ENCODE data around the gene SOX8. TPM values are rescaled to one million over a fixed set of nuclear protein-coding genes. Genes with fewer than 3 reads are reported as not detected.

Gene SOX8
- total RNA-seq, 1 experiment from 2014 or later = 1.2 TPM

DNA sequence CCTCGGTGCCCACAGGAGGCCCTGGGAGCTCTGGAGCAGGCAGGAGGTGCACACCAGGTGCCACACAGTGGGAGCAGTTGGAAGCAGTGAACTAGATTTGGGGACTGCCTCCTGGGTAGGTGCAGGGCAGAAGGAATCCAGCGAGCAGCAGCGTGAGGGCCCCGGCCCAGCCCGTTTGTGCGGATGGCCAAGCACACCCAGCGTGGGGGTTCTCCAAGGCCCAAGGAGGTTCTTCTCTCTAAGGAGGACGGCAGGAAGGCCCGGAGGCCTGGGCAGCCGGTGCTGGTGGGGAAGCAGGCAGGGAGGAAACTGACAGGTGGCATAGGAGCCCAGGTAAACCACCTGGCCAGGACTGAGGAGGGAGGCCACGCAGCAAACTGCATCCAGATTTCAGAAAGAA, 17.0 kb downstream of the SOX8 start:
- POLR2A ChIA-PET = no interaction called here
- intact Hi-C loops (cut with micrococcal nuclease; ENCODE audit: unreplicated experiment) = no loop called here
- Histone ChIP-seq H3K4me1 (peaks cover 10% of the 10 kb centered on the region; the same call in 1 of the 2 replicates), H3K4me3 (ENCODE audit: low read depth, low read length) (no peak overlapping the region), H3K9me3 (no peaks in the 10 kb centered on the region), H3K36me3 (ENCODE audit: control insufficient read depth, insufficient read depth, low read length) (no peaks in the 10 kb centered on the region), H3K27me3 (replicated peaks; ENCODE audit: control insufficient read depth, insufficient read depth, low read length) (no peaks in the 10 kb centered on the region)
- BruUV-seq (replicated peaks) = no TSS peak
- no peaks in the 10 kb centered on the region for H3K27me3 Mint-ChIP-seq (ENCODE audit: insufficient read depth, unreplicated experiment)
- CTCF ChIA-PET = interaction anchor here (1.0 kb wide), 1 partner anchor 57 kb away, joined by 3 read pairs; no protein-coding TSS in a partner anchor
- no peaks in the 10 kb centered on the region for H3K4me1 Mint-ChIP-seq (ENCODE audit: low read depth, unreplicated experiment)
- TF ChIP-seq CTCF (IDR thresholded peaks at IDR 0.05; ENCODE audit: insufficient read depth in 1 of 2, low read depth in 1 of 2, low read length in 1 of 2, severe bottlenecking in 1 of 2, unreplicated experiment in 1 of 2) = no peak
- no peak overlapping the region for H3K4me3 Mint-ChIP-seq (ENCODE audit: unreplicated experiment)
- no peaks in the 10 kb centered on the region for H3K9me3 Mint-ChIP-seq (ENCODE audit: unreplicated experiment)
- H3K36me3 Mint-ChIP-seq (ENCODE audit: insufficient read depth, unreplicated experiment) = no peaks in the 10 kb centered on the region
- no peak for DNase-seq
- H3K27ac Mint-ChIP-seq (ENCODE audit: unreplicated experiment) = no peak overlapping the region

GRCh38 chr16:999677-1000076, 18.1 kb downstream of the SOX8 start:
- intact Hi-C loops (cut with micrococcal nuclease; ENCODE audit: unreplicated experiment) = no loop called here
- DNase-seq = no peak
- H3K27ac Mint-ChIP-seq (ENCODE audit: unreplicated experiment) = no peak overlapping the region
- no TSS peak for BruUV-seq (replicated peaks)
- CTCF ChIA-PET = interaction anchor here (0.6 to 0.7 kb wide), 2 partner anchors 106 to 187 kb away, joined by 3 read pairs; no protein-coding TSS in a partner anchor
- Histone ChIP-seq H3K9me3 (no peaks in the 10 kb centered on the region), H3K27me3 (replicated peaks; ENCODE audit: control insufficient read depth, insufficient read depth, low read length) (no peaks in the 10 kb centered on the region), H3K4me1 (peaks cover 10% of the 10 kb centered on the region; the same call in 1 of the 2 replicates), H3K4me3 (ENCODE audit: low read depth, low read length) (no peak overlapping the region), H3K36me3 (ENCODE audit: control insufficient read depth, insufficient read depth, low read length) (no peaks in the 10 kb centered on the region)
- no peaks in the 10 kb centered on the region for H3K27me3 Mint-ChIP-seq (ENCODE audit: insufficient read depth, unreplicated experiment)
- H3K9me3 Mint-ChIP-seq (ENCODE audit: unreplicated experiment) = no peaks in the 10 kb centered on the region
- H3K36me3 Mint-ChIP-seq (ENCODE audit: insufficient read depth, unreplicated experiment) = no peaks in the 10 kb centered on the region
- no peaks in the 10 kb centered on the region for H3K4me1 Mint-ChIP-seq (ENCODE audit: low read depth, unreplicated experiment)
- H3K4me3 Mint-ChIP-seq (ENCODE audit: unreplicated experiment) = no peak overlapping the region
- TF ChIP-seq CTCF (IDR thresholded peaks at IDR 0.05; ENCODE audit: insufficient read depth in 1 of 2, low read depth in 1 of 2, low read length in 1 of 2, severe bottlenecking in 1 of 2, unreplicated experiment in 1 of 2) = no peak
- POLR2A ChIA-PET = no interaction called here

- no peak overlapping the region for H3K27ac Mint-ChIP-seq (ENCODE audit: unreplicated experiment)
- no peaks in the 10 kb centered on the region for H3K4me1 Mint-ChIP-seq (ENCODE audit: low read depth, unreplicated experiment)
- Histone ChIP-seq H3K4me3 (ENCODE audit: low read depth, low read length) (no peak overlapping the region), H3K9me3 (no peaks in the 10 kb centered on the region), H3K27me3 (replicated peaks; ENCODE audit: control insufficient read depth, insufficient read depth, low read length) (no peaks in the 10 kb centered on the region), H3K4me1 (peaks cover 10% of the 10 kb centered on the region; the same call in 1 of the 2 replicates), H3K36me3 (ENCODE audit: control insufficient read depth, insufficient read depth, low read length) (no peaks in the 10 kb centered on the region)
- intact Hi-C loops (cut with micrococcal nuclease; ENCODE audit: unreplicated experiment) = no loop called here
- H3K36me3 Mint-ChIP-seq (ENCODE audit: insufficient read depth, unreplicated experiment) = no peaks in the 10 kb centered on the region
- H3K27me3 Mint-ChIP-seq (ENCODE audit: insufficient read depth, unreplicated experiment) = no peaks in the 10 kb centered on the region
- no peak for DNase-seq
- ChIA-PET CTCF (interaction anchor here (0.6 to 0.7 kb wide), 2 partner anchors 105 to 608 kb away, joined by 3 read pairs; no protein-coding TSS in a partner anchor), POLR2A (no interaction called here)
- no peaks in the 10 kb centered on the region for H3K9me3 Mint-ChIP-seq (ENCODE audit: unreplicated experiment)
- BruUV-seq (replicated peaks) = no TSS peak
- no peak overlapping the region for H3K4me3 Mint-ChIP-seq (ENCODE audit: unreplicated experiment)
- TF ChIP-seq CTCF (IDR thresholded peaks at IDR 0.05; ENCODE audit: insufficient read depth in 1 of 2, low read depth in 1 of 2, low read length in 1 of 2, severe bottlenecking in 1 of 2, unreplicated experiment in 1 of 2) = no peak
Measured at GRCh38 chr16:1000608-1001007, 19.0 kb downstream of the SOX8 start.

Data from Caco-2 (cell line).